ENCODE measurements around the gene FBXO36. TPM values are rescaled to one million over a fixed set of nuclear protein-coding genes. Genes with fewer than 3 reads are reported as not detected.

Gene FBXO36
- total RNA-seq, 1 donor from 2014 or later, result 2.1 TPM

- DNase-seq (ENCODE audit: low read depth), result no peak
Measured at GRCh38 chr2:230048010-230048671, 125.8 kb downstream of the FBXO36 start.

GRCh38 chr2:230050136-230050535 lies 127.8 kb downstream of the FBXO36 start:
- DNase-seq (ENCODE audit: low read depth), result no peak

GRCh38 chr2:230052299-230052698 lies 130.0 kb downstream of the FBXO36 start:
- DNase-seq (ENCODE audit: low read depth), result no peak

GRCh38 chr2:230053753-230054478 lies 131.6 kb downstream of the FBXO36 start:
- peak; percentile 6 for DNase-seq (ENCODE audit: low read depth)

GRCh38 chr2:230060672-230061293 lies 138.5 kb downstream of the FBXO36 start:
- DNase-seq (ENCODE audit: low read depth), result no peak

Other genes starting within 250 kb of the FBXO36 start
- gene DNER, start 207.9 kb upstream of the FBXO36 start, total RNA-seq, result 0.05 TPM in 1 of 2 replicates, not detected in the other
- 167 and 173 TPM in 2 replicates for gene TRIP12, start 494 bp upstream of the FBXO36 start, total RNA-seq
- 0.52 and 0.80 TPM in 2 replicates for gene SLC16A14, start 146.4 kb downstream of the FBXO36 start, total RNA-seq